Measurements from ENCODE around the gene CCN5. TPM values are rescaled to one million over a fixed set of nuclear protein-coding genes. Genes with fewer than 3 reads are reported as not detected.

Gene CCN5
- total and polyA plus RNA-seq, 2 of the 13 experiments (the other 11 are each of a cell fraction or from before 2014, with no cell fraction given) = 0.12 TPM; not detected in 1

- CTCF ChIA-PET (ENCODE audit: low intra/inter-chr PET ratio, low total read pairs) = no interaction called here
- Histone ChIP-seq H3K79me2 (ENCODE audit: insufficient read depth, low read length) (no peaks in the 10 kb centered on the region), H4K20me1 (ENCODE audit: insufficient read depth, low read length) (no peaks in the 10 kb centered on the region), H2AFZ (ENCODE audit: low read length) (no peak overlapping the region), H3K9me3 (ENCODE audit: low read length) (no peaks in the 10 kb centered on the region), H3K4me3 (replicated peaks in 1 of 3; ENCODE audit: insufficient read depth in 1 of 3, low read depth in 2 of 3, low read length in 3 of 3) (no peak overlapping the region), H3K27me3 (ENCODE audit: control insufficient read depth in 1 of 2, insufficient read depth in 2 of 2, low read length in 2 of 2) (no peaks in the 10 kb centered on the region), H3K27ac (ENCODE audit: extremely low read length, insufficient read depth, low read length) (no peak overlapping the region), H3K4me2 (ENCODE audit: low read depth, low read length) (peak overlapping the region; percentile 26), H3K9ac (ENCODE audit: insufficient read depth, low read depth, low read length) (no peak overlapping the region), H3K36me3 (replicated peaks in 1 of 2; ENCODE audit: control insufficient read depth in 1 of 2, insufficient read depth in 2 of 2, low read length in 2 of 2) (no peaks in the 10 kb centered on the region), H3K4me1 (ENCODE audit: insufficient read depth, low read length) (peaks cover 18% of the 10 kb centered on the region)
- POLR2A ChIA-PET = no interaction called here
- intact Hi-C loops (cut with micrococcal nuclease; ENCODE audit: unreplicated experiment) (no loop called here), in situ Hi-C loops (cut with HindIII; ENCODE audit: extremely low pct_ligation_motif_present, low pct_unique_long_range_greater_than_20kb) (no loop called here)
- BruUV-seq (replicated peaks) = no TSS peak
- 7% methylated on average over 7 of the region's 7 CpGs for WGBS (ENCODE audit: low lambda C conversion rate)
- FAIRE-seq = peak; percentile 66
- ATAC-seq = peak; percentile 95
- peak; percentile 97 for DNase-seq (ENCODE audit: low spot score)
- TF ChIP-seq SRSF4 (IDR thresholded peaks at IDR 0.05; ENCODE audit: low read depth, low read length, poor library complexity, severe bottlenecking) (no peak), SIX1 (CRISPR knock-in tag; IDR thresholded peaks at IDR 0.05; ENCODE audit: borderline replicate concordance) (no peak), TP53 (CRISPR knock-in tag; conservative IDR thresholded peaks at IDR 0.05) (no peak), GATA4 (IDR thresholded peaks at IDR 0.05; ENCODE audit: borderline replicate concordance, low read depth) (no peak), ZMAT3 (CRISPR knock-in tag; conservative IDR thresholded peaks at IDR 0.05) (no peak), DDIT3 (CRISPR knock-in tag; IDR thresholded peaks at IDR 0.05) (no peak), KDM1A (CRISPR knock-in tag; IDR thresholded peaks at IDR 0.05) (0 out of 2 replicates have a peak, but pooled peaks have one; percentile 7), ZFX (CRISPR knock-in tag; IDR thresholded peaks at IDR 0.05; ENCODE audit: low read depth) (no peak), RBM22 (optimal IDR thresholded peaks at IDR 0.05; ENCODE audit: low read length) (no peak), POLR2G (IDR thresholded peaks at IDR 0.05; ENCODE audit: low read depth, low read length) (no peak), ZNF20 (CRISPR knock-in tag; IDR thresholded peaks at IDR 0.05) (no peak), ZBTB43 (CRISPR knock-in tag; conservative IDR thresholded peaks at IDR 0.05) (no peak), SYNCRIP (IDR thresholded peaks at IDR 0.05; ENCODE audit: insufficient read depth, low read depth, low read length) (no peak), ZNF460 (CRISPR knock-in tag; IDR thresholded peaks at IDR 0.05; ENCODE audit: borderline replicate concordance) (no peak), STAT5B (CRISPR knock-in tag; IDR thresholded peaks at IDR 0.05) (no peak), BCL3 (CRISPR knock-in tag; IDR thresholded peaks at IDR 0.05) (no peak), ZNF207 (IDR thresholded peaks at IDR 0.05; ENCODE audit: borderline replicate concordance) (no peak), SOX6 (IDR thresholded peaks at IDR 0.05) (no peak), SOX6 (CRISPR knock-in tag; IDR thresholded peaks at IDR 0.05) (peak; percentile 86), ZBTB25 (CRISPR knock-in tag; IDR thresholded peaks at IDR 0.05) (no peak), ZBTB2 (CRISPR knock-in tag; IDR thresholded peaks at IDR 0.05; ENCODE audit: low read depth) (no peak), SAP130 (CRISPR knock-in tag; IDR thresholded peaks at IDR 0.05; ENCODE audit: low read depth) (peak; percentile 89)
These were observed 22.2 kb upstream of the CCN5 start for GRCh38 chr20:44692932-44693480.
